ENCODE data around the gene SS18L1.
"Not testable (repeated sequence)": the region's sequence is repeated elsewhere in the genome, so short reads cannot be mapped to it uniquely, and the experiment has no call there.

The SS18L1 gene

GRCh38 chr20:62137478-62138203, 5.9 kb upstream of the SS18L1 start:
- DNase-seq (ENCODE audit: low read depth): no peak

- DNase-seq (ENCODE audit: low read depth): no peak
Measured at GRCh38 chr20:62138204-62138543, 5.4 kb upstream of the SS18L1 start.

GRCh38 chr20:62138912-62139311, 4.7 kb upstream of the SS18L1 start:
- DNase-seq (ENCODE audit: low read depth): no peak

GRCh38 chr20:62139636-62140035, 3.9 kb upstream of the SS18L1 start:
- DNase-seq (ENCODE audit: low read depth): no peak

GRCh38 chr20:62141043-62141396, 2.5 kb upstream of the SS18L1 start:
- no peak for DNase-seq (ENCODE audit: low read depth)

GRCh38 chr20:62141397-62142251, 1.9 kb upstream of the SS18L1 start:
- no peak for DNase-seq (ENCODE audit: low read depth)

- no peak for DNase-seq (ENCODE audit: low read depth)
Measured at GRCh38 chr20:62142252-62143080, 1.1 kb upstream of the SS18L1 start.

GRCh38 chr20:62143957-62144825, 622 bp downstream of the SS18L1 start:
- DNase-seq (ENCODE audit: low read depth): no peak

- no peak for DNase-seq (ENCODE audit: low read depth)
Measured at GRCh38 chr20:62145688-62146018, 2.1 kb downstream of the SS18L1 start.

GRCh38 chr20:62146019-62146755, 2.6 kb downstream of the SS18L1 start:
- no peak for DNase-seq (ENCODE audit: low read depth)

GRCh38 chr20:62147125-62147524, 3.6 kb downstream of the SS18L1 start:
- DNase-seq (ENCODE audit: low read depth): no peak

- DNase-seq (ENCODE audit: low read depth): no peak
Measured at GRCh38 chr20:62147528-62147927, 4.0 kb downstream of the SS18L1 start.

GRCh38 chr20:62148383-62148782, 4.8 kb downstream of the SS18L1 start:
- DNase-seq (ENCODE audit: low read depth): not testable (repeated sequence)

- DNase-seq (ENCODE audit: low read depth): no peak
Measured at GRCh38 chr20:62148908-62149314, 5.3 kb downstream of the SS18L1 start.

- DNase-seq (ENCODE audit: low read depth): no peak
Measured at GRCh38 chr20:62149532-62150309, 6.2 kb downstream of the SS18L1 start.

GRCh38 chr20:62150310-62150575, 6.7 kb downstream of the SS18L1 start:
- DNase-seq (ENCODE audit: low read depth): no peak

- no peak for DNase-seq (ENCODE audit: low read depth)
Measured at GRCh38 chr20:62151225-62151624, 7.7 kb downstream of the SS18L1 start.

- no peak for DNase-seq (ENCODE audit: low read depth)
Measured at GRCh38 chr20:62151835-62152364, 8.3 kb downstream of the SS18L1 start.

GRCh38 chr20:62155428-62156253, 12.1 kb downstream of the SS18L1 start:
- DNase-seq (ENCODE audit: low read depth): no peak

GRCh38 chr20:62156254-62156556, 12.6 kb downstream of the SS18L1 start:
- no peak for DNase-seq (ENCODE audit: low read depth)
